ENCODE data around the gene MACROD1.

Gene MACROD1

DNA sequence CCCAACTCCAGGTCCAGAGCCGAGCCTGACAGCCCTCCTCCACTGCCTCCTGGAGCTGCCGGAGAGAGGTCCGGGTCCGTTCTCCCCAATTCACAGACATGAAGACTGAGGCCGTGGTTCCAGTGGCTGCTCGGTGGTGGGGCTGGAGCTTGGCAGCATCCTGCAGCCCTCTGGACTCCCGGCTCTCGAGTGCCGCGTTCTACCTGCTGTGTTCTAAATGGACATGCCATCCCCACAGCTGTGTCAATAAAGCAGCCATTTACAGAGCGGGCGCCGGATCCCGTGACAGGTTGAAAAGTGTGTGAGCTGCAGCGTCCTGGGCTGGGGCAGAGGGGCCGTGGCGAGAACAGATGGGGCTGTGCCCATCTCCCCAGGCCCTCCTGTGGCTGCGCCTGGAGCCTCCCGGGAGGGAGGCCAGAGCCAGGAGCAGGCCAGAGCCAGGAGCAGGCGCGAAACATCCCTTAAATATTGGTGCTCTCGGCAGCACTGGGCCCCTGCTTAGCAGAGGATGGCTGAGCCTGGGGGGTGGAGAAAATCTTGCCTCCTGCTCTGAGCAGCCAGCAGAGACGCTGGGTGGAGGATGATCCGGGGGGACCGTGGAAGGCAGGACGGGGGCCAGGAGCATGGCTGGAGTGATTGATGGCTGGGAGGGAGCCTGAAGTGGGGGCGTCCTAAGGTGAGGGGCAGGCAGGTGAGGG, 84.0 kb downstream of the MACROD1 start:
- Histone ChIP-seq H4K20me1 (peaks cover 98% of the 10 kb centered on the region), H3K9ac (no peak overlapping the region), H3K27ac (no peak overlapping the region), H3K36me3 (peaks cover 5% of the 10 kb centered on the region; the same call in 1 of the 2 replicates), H3K4me2 (no peak overlapping the region), H3K4me1 (peaks cover 51% of the 10 kb centered on the region), H3K9me3 (no peaks in the 10 kb centered on the region), H3K27me3 (no peaks in the 10 kb centered on the region), H3K4me3 (no peak overlapping the region)
- TF ChIP-seq Cebpa-rat (IDR thresholded peaks at IDR 0.05): no peak

GRCh38 chr11:64080390-64080789, 85.5 kb downstream of the MACROD1 start:
- Histone ChIP-seq H3K27ac (no peak overlapping the region), H3K4me3 (no peak overlapping the region), H3K36me3 (peaks cover 16% of the 10 kb centered on the region; the same call in 1 of the 2 replicates), H3K4me2 (no peak overlapping the region), H3K27me3 (no peaks in the 10 kb centered on the region), H4K20me1 (peaks cover 100% of the 10 kb centered on the region), H3K4me1 (peaks cover 36% of the 10 kb centered on the region), H3K9me3 (no peaks in the 10 kb centered on the region), H3K9ac (no peak overlapping the region)
- TF ChIP-seq Cebpa-rat (IDR thresholded peaks at IDR 0.05): no peak

GRCh38 chr11:64078905-64079304, 87.0 kb downstream of the MACROD1 start:
- Histone ChIP-seq H3K27me3 (no peaks in the 10 kb centered on the region), H3K9ac (no peak overlapping the region), H3K27ac (no peak overlapping the region), H3K9me3 (no peaks in the 10 kb centered on the region), H4K20me1 (peaks cover 100% of the 10 kb centered on the region), H3K4me3 (no peak overlapping the region), H3K4me1 (peaks cover 33% of the 10 kb centered on the region), H3K4me2 (no peak overlapping the region), H3K36me3 (peaks cover 16% of the 10 kb centered on the region; the same call in 1 of the 2 replicates)
- TF ChIP-seq Cebpa-rat (IDR thresholded peaks at IDR 0.05): no peak

DNA sequence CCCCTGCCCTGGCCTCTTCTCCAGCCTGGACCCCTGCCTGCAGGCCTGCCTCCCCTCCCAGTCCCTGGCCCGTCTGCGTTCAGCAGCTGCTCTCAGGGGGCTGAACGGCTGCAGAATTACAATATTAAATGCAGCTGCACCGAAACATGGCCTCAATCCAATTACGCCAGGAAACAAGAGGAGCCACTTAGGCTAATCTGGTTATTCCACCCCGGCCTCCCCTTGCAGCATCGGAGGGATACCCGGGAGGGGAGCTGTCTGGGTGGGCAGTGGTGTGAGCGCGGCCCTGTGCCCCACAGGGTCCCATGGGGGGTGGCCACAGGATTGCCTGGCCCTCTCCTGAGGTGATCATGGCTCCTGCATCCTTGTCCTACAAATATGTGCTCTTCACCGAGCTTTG, 87.6 kb downstream of the MACROD1 start:
- Histone ChIP-seq H3K4me3 (no peak overlapping the region), H3K9ac (no peak overlapping the region), H3K27me3 (no peaks in the 10 kb centered on the region), H3K36me3 (peaks cover 16% of the 10 kb centered on the region; the same call in 1 of the 2 replicates), H3K27ac (0 out of 2 replicates have a peak overlapping the region, but pooled peaks have one; percentile 35), H3K4me1 (peaks cover 33% of the 10 kb centered on the region), H3K9me3 (no peaks in the 10 kb centered on the region), H3K4me2 (peak overlapping the region; percentile 36), H4K20me1 (peaks cover 100% of the 10 kb centered on the region)
- no peak for TF ChIP-seq Cebpa-rat (IDR thresholded peaks at IDR 0.05)

DNA sequence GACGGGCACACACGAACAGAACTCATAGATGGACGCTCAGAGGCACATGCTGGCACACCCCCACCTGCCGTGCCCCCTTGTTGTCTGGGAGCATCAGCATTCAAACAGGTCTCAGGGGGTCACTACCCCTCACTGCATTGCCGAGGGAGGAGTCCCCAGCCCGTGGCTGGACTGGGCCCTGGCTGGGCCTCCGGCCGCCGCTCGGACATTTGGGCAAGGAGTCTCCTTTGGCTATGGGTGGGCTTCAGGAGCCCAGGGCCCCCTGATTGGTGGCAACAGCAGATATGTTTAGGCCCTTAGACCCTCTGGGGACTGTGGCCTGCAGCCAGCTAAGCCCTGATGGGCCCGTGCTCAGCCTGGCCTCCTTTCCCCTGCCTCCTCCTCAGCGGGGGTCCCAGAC, 88.3 kb downstream of the MACROD1 start:
- H4K20me1 ChIP-seq: peaks cover 100% of the 10 kb centered on the region
- H3K9me3 ChIP-seq: no peaks in the 10 kb centered on the region
- H3K4me3 ChIP-seq: no peak overlapping the region
- H3K27me3 ChIP-seq: no peaks in the 10 kb centered on the region
- H3K4me1 ChIP-seq: peaks cover 33% of the 10 kb centered on the region
- no peak overlapping the region for H3K9ac ChIP-seq
- peak overlapping the region; percentile 36; the same call in 1 of the 2 replicates for H3K4me2 ChIP-seq
- H3K27ac ChIP-seq: peak overlapping the region; percentile 35; the same call in 1 of the 2 replicates
- H3K36me3 ChIP-seq: peaks cover 16% of the 10 kb centered on the region; the same call in 1 of the 2 replicates
- TF ChIP-seq Cebpa-rat (IDR thresholded peaks at IDR 0.05): no peak

GRCh38 chr11:64076758-64077157, 89.2 kb downstream of the MACROD1 start:
- no peak overlapping the region for H3K4me3 ChIP-seq

DNA sequence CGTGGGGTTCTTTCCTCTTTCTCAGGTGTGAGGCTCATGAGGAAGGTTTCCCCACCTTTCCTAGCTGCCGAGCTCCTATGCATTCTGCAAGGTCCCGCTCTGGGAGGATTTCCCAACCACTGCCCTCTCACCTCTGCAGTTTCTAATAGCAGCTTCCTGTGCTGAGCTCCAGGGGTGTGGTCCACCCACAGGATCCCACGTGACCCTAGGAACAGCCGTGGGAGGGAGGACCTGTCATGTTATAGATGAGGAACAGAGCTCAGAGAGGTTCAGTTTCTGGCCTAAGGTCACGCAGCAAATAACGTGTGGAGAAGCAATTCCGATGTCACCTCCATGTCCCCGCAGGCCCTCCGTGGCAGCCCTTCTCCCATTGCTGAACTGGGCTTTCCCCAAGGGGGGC, 91.7 kb downstream of the MACROD1 start:
- H3K9me3 ChIP-seq: no peaks in the 10 kb centered on the region
- H3K4me3 ChIP-seq: no peak overlapping the region
- peaks cover 17% of the 10 kb centered on the region; the same call in 1 of the 2 replicates for H3K36me3 ChIP-seq
- peaks cover 100% of the 10 kb centered on the region for H4K20me1 ChIP-seq
- H3K4me2 ChIP-seq: peak overlapping the region; percentile 37; the same call in 1 of the 2 replicates
- H3K4me1 ChIP-seq: peaks cover 44% of the 10 kb centered on the region
- no peak for TF ChIP-seq Cebpa-rat (IDR thresholded peaks at IDR 0.05)
- H3K27ac ChIP-seq: no peak overlapping the region
- H3K27me3 ChIP-seq: no peaks in the 10 kb centered on the region
- no peak overlapping the region for H3K9ac ChIP-seq

More at GRCh38 chr11:64076758-64077157, 89.2 kb downstream of the MACROD1 start:
- Histone ChIP-seq H3K27me3 (no peaks in the 10 kb centered on the region), H3K9ac (no peak overlapping the region), H3K4me1 (peaks cover 32% of the 10 kb centered on the region), H3K36me3 (peaks cover 16% of the 10 kb centered on the region; the same call in 1 of the 2 replicates), H3K4me2 (no peak overlapping the region), H3K27ac (no peak overlapping the region), H4K20me1 (peaks cover 100% of the 10 kb centered on the region), H3K9me3 (no peaks in the 10 kb centered on the region)
- no peak for TF ChIP-seq Cebpa-rat (IDR thresholded peaks at IDR 0.05)

DNA sequence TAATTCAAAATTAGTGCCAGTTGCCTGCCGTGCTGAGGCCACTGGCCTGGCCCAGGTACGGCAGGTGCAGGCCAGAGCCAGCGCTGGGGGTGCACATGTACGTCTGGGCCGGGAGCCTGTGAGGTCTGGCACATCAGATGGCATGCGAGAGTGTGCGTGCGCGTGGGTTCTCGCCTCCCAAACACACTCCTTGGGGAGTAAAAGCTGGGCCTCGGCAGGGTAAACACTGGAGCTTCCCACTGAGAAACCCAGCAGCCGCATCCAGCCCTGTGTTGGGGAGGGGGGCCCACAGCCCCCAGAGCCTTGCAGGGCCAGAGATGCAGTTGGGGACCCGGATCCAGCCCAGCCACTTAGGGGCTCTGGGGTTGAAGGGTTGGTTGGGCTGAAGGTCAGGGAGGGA, 92.4 kb downstream of the MACROD1 start:
- TF ChIP-seq Cebpa-rat (IDR thresholded peaks at IDR 0.05): no peak
- Histone ChIP-seq H3K9ac (no peak overlapping the region), H4K20me1 (peaks cover 100% of the 10 kb centered on the region), H3K9me3 (no peaks in the 10 kb centered on the region), H3K27ac (peak overlapping the region; percentile 40; the same call in 1 of the 2 replicates), H3K4me1 (peaks cover 47% of the 10 kb centered on the region), H3K4me3 (no peak overlapping the region), H3K4me2 (peak overlapping the region; percentile 37), H3K36me3 (peaks cover 17% of the 10 kb centered on the region; the same call in 1 of the 2 replicates), H3K27me3 (no peaks in the 10 kb centered on the region)

DNA sequence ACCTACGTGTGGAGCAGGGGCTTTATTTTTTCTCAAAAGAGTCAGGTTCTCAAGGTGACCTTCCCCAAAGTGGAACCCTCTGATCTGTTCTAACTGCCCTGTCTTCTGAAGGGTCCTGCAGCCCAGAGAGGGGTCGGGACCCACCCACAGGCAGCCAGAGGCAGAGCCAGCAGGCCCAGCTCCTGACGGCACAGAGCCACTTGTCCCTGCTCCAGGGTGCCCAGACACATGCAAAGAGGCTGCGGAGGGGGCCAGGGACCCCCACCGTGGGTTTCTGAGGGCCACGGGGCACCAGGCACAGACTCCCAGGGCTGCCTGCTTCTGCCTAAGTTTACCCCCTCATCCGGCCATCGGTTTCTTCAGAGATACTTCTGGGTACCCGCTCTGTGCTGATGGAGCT, 93.0 kb downstream of the MACROD1 start:
- Histone ChIP-seq H3K4me1 (peaks cover 47% of the 10 kb centered on the region), H3K27me3 (no peaks in the 10 kb centered on the region), H3K4me3 (no peak overlapping the region), H3K9me3 (no peaks in the 10 kb centered on the region), H3K4me2 (peak overlapping the region; percentile 37; the same call in 1 of the 2 replicates), H4K20me1 (peaks cover 100% of the 10 kb centered on the region), H3K27ac (no peak overlapping the region), H3K36me3 (peaks cover 17% of the 10 kb centered on the region; the same call in 1 of the 2 replicates), H3K9ac (no peak overlapping the region)
- no peak for TF ChIP-seq Cebpa-rat (IDR thresholded peaks at IDR 0.05)

DNA sequence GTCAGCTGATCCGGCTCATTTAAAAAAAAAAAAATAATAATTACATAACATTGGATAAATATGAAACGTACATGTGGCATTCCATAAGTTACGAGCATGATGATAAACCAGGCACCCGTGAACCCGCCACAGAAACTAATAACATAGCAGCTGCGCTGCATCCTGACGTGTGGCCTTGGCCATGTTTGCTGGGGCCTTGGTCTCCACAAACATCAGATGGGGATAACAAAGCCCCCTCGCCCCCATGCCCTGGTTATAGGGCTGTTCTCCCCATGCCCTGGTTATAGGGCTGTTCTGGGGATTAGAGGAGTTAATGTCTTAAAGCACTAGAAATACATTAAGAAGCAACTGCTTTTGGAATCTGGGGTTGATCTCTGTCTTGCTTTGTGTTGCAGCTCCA, 93.5 kb downstream of the MACROD1 start:
- H4K20me1 ChIP-seq: peaks cover 100% of the 10 kb centered on the region
- H3K27ac ChIP-seq: no peak overlapping the region
- H3K4me1 ChIP-seq: peaks cover 48% of the 10 kb centered on the region
- peaks cover 17% of the 10 kb centered on the region; the same call in 1 of the 2 replicates for H3K36me3 ChIP-seq
- H3K9ac ChIP-seq: no peak overlapping the region
- no peaks in the 10 kb centered on the region for H3K9me3 ChIP-seq
- TF ChIP-seq Cebpa-rat (IDR thresholded peaks at IDR 0.05): no peak
- H3K27me3 ChIP-seq: no peaks in the 10 kb centered on the region
- no peak overlapping the region for H3K4me3 ChIP-seq
- H3K4me2 ChIP-seq: no peak overlapping the region
